CD4-positive, alpha-beta T cell treated with Interleukin-10 for 1 hour (primary cell): ENCODE measurements around the gene FBXO8.
"Not testable (repeated sequence)": the region's sequence is repeated elsewhere in the genome, so short reads cannot be mapped to it uniquely, and the experiment has no call there.

ENCODE experiments used
- DNase-seq: peaks from one replicate; pipeline ENCODE4 v3.0.0-alpha.2; 2020

The FBXO8 gene

GRCh38 chr4:174282836-174283506 is 496 bp downstream of the FBXO8 start:
- DNase-seq = peak; percentile 91

- DNase-seq = no peak
Measured at GRCh38 chr4:174281901-174282300, 1.6 kb downstream of the FBXO8 start.

- DNase-seq = no peak
Measured at GRCh38 chr4:174281182-174281737, 2.2 kb downstream of the FBXO8 start.

GRCh38 chr4:174279433-174280155 is 3.9 kb downstream of the FBXO8 start:
- no peak for DNase-seq

- DNase-seq = peak; percentile 9
Measured at GRCh38 chr4:174278467-174278866, 5.0 kb downstream of the FBXO8 start.

GRCh38 chr4:174277433-174277832 is 6.0 kb downstream of the FBXO8 start:
- DNase-seq = no peak

- no peak for DNase-seq
Measured at GRCh38 chr4:174275101-174275500, 8.4 kb downstream of the FBXO8 start.

GRCh38 chr4:174274436-174274835 is 9.0 kb downstream of the FBXO8 start:
- no peak for DNase-seq

GRCh38 chr4:174273930-174274329 is 9.5 kb downstream of the FBXO8 start:
- DNase-seq = no peak

- DNase-seq = no peak
Measured at GRCh38 chr4:174266416-174266815, 17.1 kb downstream of the FBXO8 start.

- DNase-seq = no peak
Measured at GRCh38 chr4:174265916-174266315, 17.6 kb downstream of the FBXO8 start.

- no peak for DNase-seq
Measured at GRCh38 chr4:174263445-174263736, 20.1 kb downstream of the FBXO8 start.

GRCh38 chr4:174262624-174263444 is 20.6 kb downstream of the FBXO8 start:
- no peak for DNase-seq

GRCh38 chr4:174261432-174261831 is 22.0 kb downstream of the FBXO8 start:
- DNase-seq = not testable (repeated sequence)

- no peak for DNase-seq
Measured at GRCh38 chr4:174260099-174260498, 23.4 kb downstream of the FBXO8 start.

GRCh38 chr4:174259580-174259979 is 23.9 kb downstream of the FBXO8 start:
- DNase-seq = no peak

- DNase-seq = no peak
Measured at GRCh38 chr4:174256277-174256713, 27.2 kb downstream of the FBXO8 start.

GRCh38 chr4:174255786-174256185 is 27.7 kb downstream of the FBXO8 start:
- DNase-seq = no peak

GRCh38 chr4:174255374-174255773 is 28.1 kb downstream of the FBXO8 start:
- DNase-seq = no peak

- no peak for DNase-seq
Measured at GRCh38 chr4:174254613-174255012, 28.9 kb downstream of the FBXO8 start.

GRCh38 chr4:174252412-174252811 is 31.1 kb downstream of the FBXO8 start:
- DNase-seq = no peak

GRCh38 chr4:174248407-174248806 is 35.1 kb downstream of the FBXO8 start:
- no peak for DNase-seq

- DNase-seq = no peak
Measured at GRCh38 chr4:174245714-174246113, 37.8 kb downstream of the FBXO8 start.

GRCh38 chr4:174244441-174244840 is 39.0 kb downstream of the FBXO8 start:
- no peak for DNase-seq
